Mesendoderm (in vitro differentiated cells): ENCODE data around the gene HIVEP1.

ENCODE experiments used
- DNase-seq: peaks from one replicate; pipeline ENCODE4 v3.0.0; 2013
- H2AK5ac ChIP-seq: 2 replicates; pipeline ENCODE4 v1.6.1; 2013; ENCODE audit warnings: low read length, inconsistent platforms
- H2BK120ac ChIP-seq: 2 replicates; pipeline ENCODE4 v1.6.1; 2013; ENCODE audit warnings: low read depth, mild to moderate bottlenecking, low read length, moderate library complexity, mixed read lengths
- H2BK15ac ChIP-seq: replicated peaks from 2 replicates; pipeline ENCODE4 v1.6.1; 2013; ENCODE audit warnings: low read depth, mild to moderate bottlenecking, moderate library complexity
- H2BK5ac ChIP-seq: 2 replicates; pipeline ENCODE4 v1.6.1; 2013; ENCODE audit warnings: low read length, inconsistent platforms
- H3K18ac ChIP-seq: 2 replicates; pipeline ENCODE4 v1.6.1; 2013; ENCODE audit warnings: mild to moderate bottlenecking, low read length, mixed read lengths
- H3K23ac ChIP-seq: one replicate; pipeline ENCODE4 v1.6.1; 2013; ENCODE audit warnings: low read length
- H3K27ac ChIP-seq: 2 replicates; pipeline ENCODE4 v1.5.1; 2013; ENCODE audit warnings: low read depth, mild to moderate bottlenecking, inconsistent platforms, low read length, moderate library complexity
- H3K27me3 ChIP-seq: 2 replicates; pipeline ENCODE4 v1.6.1; 2013; ENCODE audit warnings: low read length, control low read depth, mild to moderate bottlenecking, inconsistent platforms; ENCODE audit not compliant: insufficient read depth, poor library complexity
- H3K36me3 ChIP-seq: 2 replicates; pipeline ENCODE4 v1.6.1; 2013; ENCODE audit warnings: low read length, inconsistent platforms; ENCODE audit not compliant: control insufficient read depth, insufficient read depth
- H3K4ac ChIP-seq: one replicate; pipeline ENCODE4 v1.6.1; 2013; ENCODE audit warnings: low read depth, mild to moderate bottlenecking, low read length, moderate library complexity
- H3K4me1 ChIP-seq: 2 replicates; pipeline ENCODE4 v1.6.1; 2013; ENCODE audit warnings: low read depth, low read length, inconsistent platforms; ENCODE audit not compliant: control insufficient read depth
- H3K4me2 ChIP-seq: 2 replicates; pipeline ENCODE4 v1.6.1; 2013; ENCODE audit warnings: low read length
- H3K4me3 ChIP-seq: 2 replicates; pipeline ENCODE4 v1.5.1; 2013; ENCODE audit warnings: mild to moderate bottlenecking, low read length
- H3K56ac ChIP-seq: one replicate; pipeline ENCODE4 v1.6.1; 2013; ENCODE audit warnings: low read length
- H3K79me1 ChIP-seq: 2 replicates; pipeline ENCODE4 v1.6.1; 2013; ENCODE audit warnings: low read length, inconsistent platforms
- H3K79me2 ChIP-seq: 2 replicates; pipeline ENCODE4 v1.6.1; 2013; ENCODE audit warnings: mild to moderate bottlenecking, low read length; ENCODE audit not compliant: control insufficient read depth, insufficient read depth
- H3K9ac ChIP-seq: 2 replicates; pipeline ENCODE4 v1.6.1; 2013; ENCODE audit warnings: low read length, inconsistent platforms
- H4K5ac ChIP-seq: one replicate; pipeline ENCODE4 v1.6.1; 2013; ENCODE audit warnings: low read length
- H4K8ac ChIP-seq: one replicate; pipeline ENCODE4 v1.6.1; 2013; ENCODE audit warnings: low read depth, mild to moderate bottlenecking, control low read depth, low read length, moderate library complexity
- WGBS: extraction: QIAGEN DNeasy Blood & Tissue Kit; methylation state at CpG from one replicate; pipeline ENCODE4 v1.1.7; 2013; ENCODE audit warnings: low lambda C conversion rate, missing lambda C conversion rate; ENCODE audit not compliant: insufficient coverage; ENCODE audit errors: extremely low coverage; 5-methylcytosine and 5-hydroxymethylcytosine counted together

HIVEP1 gene

GRCh38 chr6:12014027-12014872, 2.1 kb downstream of the HIVEP1 start:
- no peak overlapping the region for H4K8ac ChIP-seq
- WGBS, result no CpG with 5 or more reads among the region's 8 CpGs
- no peaks in the 10 kb centered on the region for H3K27me3 ChIP-seq
- H2BK5ac ChIP-seq, result no peak overlapping the region
- no peak for DNase-seq
- no peak overlapping the region for H4K5ac ChIP-seq
- H2BK120ac ChIP-seq, result no peak overlapping the region
- H3K9ac ChIP-seq, result no peak overlapping the region
- H3K56ac ChIP-seq, result no peak overlapping the region
- no peaks in the 10 kb centered on the region for H3K4me1 ChIP-seq
- H3K4ac ChIP-seq, result no peak overlapping the region
- peaks cover 26% of the 10 kb centered on the region for H3K79me2 ChIP-seq
- H3K36me3 ChIP-seq, result peaks cover 5% of the 10 kb centered on the region
- H3K18ac ChIP-seq, result no peak overlapping the region
- no peak overlapping the region for H3K27ac ChIP-seq
- H3K23ac ChIP-seq, result no peak overlapping the region
- peaks cover 13% of the 10 kb centered on the region for H3K79me1 ChIP-seq
- H2BK15ac ChIP-seq, result no peak overlapping the region
- H3K4me2 ChIP-seq, result no peak overlapping the region
- H3K4me3 ChIP-seq, result no peak overlapping the region
- no peak overlapping the region for H2AK5ac ChIP-seq

- Histone ChIP-seq H3K4ac (no peak overlapping the region), H4K5ac (no peak overlapping the region), H4K8ac (no peak overlapping the region), H3K4me3 (no peak overlapping the region), H3K56ac (no peak overlapping the region), H2BK15ac (no peak overlapping the region), H2AK5ac (no peak overlapping the region), H3K23ac (no peak overlapping the region), H3K4me1 (no peaks in the 10 kb centered on the region), H3K27ac (no peak overlapping the region), H3K4me2 (no peak overlapping the region), H3K27me3 (no peaks in the 10 kb centered on the region), H3K79me1 (peaks cover 13% of the 10 kb centered on the region), H3K9ac (no peak overlapping the region), H3K18ac (no peak overlapping the region), H3K79me2 (peaks cover 26% of the 10 kb centered on the region), H2BK5ac (no peak overlapping the region), H3K36me3 (peaks cover 5% of the 10 kb centered on the region), H2BK120ac (no peak overlapping the region)
- no CpG with 5 or more reads among the region's 3 CpGs for WGBS
- peak; percentile 50 for DNase-seq
Measured at GRCh38 chr6:12014873-12015149, 2.7 kb downstream of the HIVEP1 start.

GRCh38 chr6:12017263-12017662, 5.2 kb downstream of the HIVEP1 start:
- no CpG with 5 or more reads among the region's 10 CpGs for WGBS
- H3K27ac ChIP-seq, result no peak overlapping the region
- no peak overlapping the region for H3K4me2 ChIP-seq
- H3K79me1 ChIP-seq, result peaks cover 18% of the 10 kb centered on the region
- no peak overlapping the region for H3K56ac ChIP-seq
- H3K18ac ChIP-seq, result no peak overlapping the region
- H4K8ac ChIP-seq, result no peak overlapping the region
- H3K4ac ChIP-seq, result no peak overlapping the region
- no peaks in the 10 kb centered on the region for H3K27me3 ChIP-seq
- no peak overlapping the region for H2BK15ac ChIP-seq
- H2AK5ac ChIP-seq, result no peak overlapping the region
- no peak overlapping the region for H2BK120ac ChIP-seq
- H3K9ac ChIP-seq, result no peak overlapping the region
- peaks cover 7% of the 10 kb centered on the region for H3K36me3 ChIP-seq
- DNase-seq, result no peak
- H3K4me1 ChIP-seq, result peaks cover 2% of the 10 kb centered on the region
- H2BK5ac ChIP-seq, result no peak overlapping the region
- H4K5ac ChIP-seq, result no peak overlapping the region
- H3K4me3 ChIP-seq, result no peak overlapping the region
- H3K23ac ChIP-seq, result no peak overlapping the region
- H3K79me2 ChIP-seq, result peaks cover 38% of the 10 kb centered on the region

GRCh38 chr6:12017876-12018401, 5.8 kb downstream of the HIVEP1 start:
- peaks cover 7% of the 10 kb centered on the region for H3K36me3 ChIP-seq
- H2BK15ac ChIP-seq, result no peak overlapping the region
- H3K56ac ChIP-seq, result no peak overlapping the region
- peaks cover 39% of the 10 kb centered on the region for H3K79me2 ChIP-seq
- peaks cover 2% of the 10 kb centered on the region for H3K4me1 ChIP-seq
- no peaks in the 10 kb centered on the region for H3K27me3 ChIP-seq
- H2BK5ac ChIP-seq, result no peak overlapping the region
- no peak overlapping the region for H2BK120ac ChIP-seq
- no peak overlapping the region for H3K23ac ChIP-seq
- no peak overlapping the region for H3K9ac ChIP-seq
- no peak overlapping the region for H3K4me3 ChIP-seq
- H3K79me1 ChIP-seq, result peaks cover 18% of the 10 kb centered on the region
- no peak overlapping the region for H2AK5ac ChIP-seq
- WGBS, result no CpG with 5 or more reads among the region's 34 CpGs
- no peak overlapping the region for H3K4me2 ChIP-seq
- no peak for DNase-seq
- no peak overlapping the region for H3K27ac ChIP-seq
- H4K8ac ChIP-seq, result no peak overlapping the region
- no peak overlapping the region for H3K18ac ChIP-seq
- no peak overlapping the region for H3K4ac ChIP-seq
- H4K5ac ChIP-seq, result no peak overlapping the region

- Histone ChIP-seq H3K27me3 (no peaks in the 10 kb centered on the region), H3K4me1 (peaks cover 2% of the 10 kb centered on the region), H2BK15ac (no peak overlapping the region), H3K79me2 (peaks cover 29% of the 10 kb centered on the region), H2BK5ac (no peak overlapping the region), H3K27ac (no peak overlapping the region), H3K4me3 (no peak overlapping the region), H2AK5ac (no peak overlapping the region), H3K18ac (no peak overlapping the region), H2BK120ac (no peak overlapping the region), H3K23ac (no peak overlapping the region), H3K4ac (no peak overlapping the region), H4K5ac (no peak overlapping the region), H3K56ac (no peak overlapping the region), H3K9ac (no peak overlapping the region), H4K8ac (no peak overlapping the region), H3K79me1 (peaks cover 14% of the 10 kb centered on the region), H3K36me3 (peaks cover 7% of the 10 kb centered on the region), H3K4me2 (no peak overlapping the region)
- WGBS, result no CpG with 5 or more reads among the region's 12 CpGs
- no peak for DNase-seq
Measured at GRCh38 chr6:12020187-12020791, 8.2 kb downstream of the HIVEP1 start.
